K562 (cell line): ENCODE data around the gene QRICH1. TPM values are rescaled to one million over a fixed set of nuclear protein-coding genes. Genes with fewer than 3 reads are reported as not detected.

Source experiments
- ATAC-seq: fragments of 200-7000 bp; cut with Tn5 transposase; 3 replicates; pipeline ENCODE4 v1.9.1; 2020; ENCODE audit warnings: moderate library complexity
- BruUV-seq: library from RNA; stranded (reverse); fragments of 400-500 nt; replicated peaks from 2 replicates; lab custom pipeline; 2021; lab: Mats Ljungman, UMichigan
- CTCF ChIA-PET: fragments of 300-600 bp; formaldehyde crosslinking; extraction: SDS; loops from one replicate; lab custom pipeline; 2021; ENCODE audit warnings: low intra/inter-chr PET ratio; lab: Yijun Ruan, JAX
- POLR2A ChIA-PET: fragments of 300-600, 350-650 bp; sonication (Branson Sonifier 250); formaldehyde crosslinking; extraction: SDS; loops from one replicate; lab custom pipeline; 2021; ENCODE audit warnings: antibody characterized with exemption, inconsistent platforms; lab: Yijun Ruan, JAX
- DNase-seq, 4 experiments: peaks; one replicate each; pipeline versions ENCODE4 v3.0.0 to v3.0.0-alpha.2; 2011 to 2018; ENCODE audit warnings: low spot score in 3 of 4, mixed read lengths in 3 of 4; ENCODE audit errors: extremely low read depth in 1 of 4
- FAIRE-seq: peaks from 2 replicates; lab custom pipeline; 2011; peaks lifted over from hg19 to GRCh38; lab: Jason Lieb, UNC
- H2AFZ ChIP-seq: 2 replicates; pipeline ENCODE4 v1.6.0; 2011; ENCODE audit warnings: low read depth, low read length, control low read depth, inconsistent platforms
- H3K27ac ChIP-seq: fragments of 200-600 bp; 3 replicates; pipeline ENCODE4 v1.8.0; 2011; ENCODE audit warnings: low read depth, mild to moderate bottlenecking, control low read depth, inconsistent platforms, low read length, moderate library complexity, mixed read lengths; ENCODE audit errors: extremely low read depth
- H3K27me3 ChIP-seq, 2 experiments: fragments of 300-600 bp in 1 of 2; 2 replicates in 1 of 2; 3 replicates in 1 of 2; pipeline versions ENCODE4 v1.6.0 to v1.8.0; 2011; ENCODE audit warnings: inconsistent platforms in 2 of 2, low read length in 2 of 2, mild to moderate bottlenecking in 1 of 2, mixed read lengths in 1 of 2, moderate library complexity in 1 of 2; ENCODE audit not compliant: control insufficient read depth in 2 of 2, insufficient read depth in 2 of 2
- H3K36me3 ChIP-seq: fragments of 300-600 bp; 3 replicates; pipeline ENCODE4 v1.8.0; 2011; ENCODE audit warnings: mild to moderate bottlenecking, low read length, inconsistent platforms; ENCODE audit not compliant: control insufficient read depth, insufficient read depth
- H3K4me1 ChIP-seq, 2 experiments: fragments of 200-600 bp in 1 of 2; replicated peaks in 1 of 2; 2 replicates in 1 of 2; 3 replicates in 1 of 2; pipeline versions ENCODE4 v1.5.1 to v1.8.0; 2011; ENCODE audit warnings: inconsistent platforms in 2 of 2, low read length in 2 of 2, mild to moderate bottlenecking in 1 of 2, mixed read lengths in 1 of 2, moderate library complexity in 1 of 2; ENCODE audit not compliant: control insufficient read depth in 2 of 2, insufficient read depth in 2 of 2
- H3K4me2 ChIP-seq: 2 replicates; pipeline ENCODE4 v1.6.1; 2011; ENCODE audit warnings: low read length, control low read depth, inconsistent platforms, mixed read lengths; ENCODE audit not compliant: insufficient read depth
- H3K4me3 ChIP-seq: fragments of 200-600 bp; sonication (generic), shearing (Covaris generic); 2 replicates; pipeline ENCODE4 v1.5.1; 2016; ENCODE audit warnings: control low read depth, inconsistent platforms
- H3K79me2 ChIP-seq: fragments of 200-600 bp; 3 replicates; pipeline ENCODE4 v1.8.0; 2011; ENCODE audit warnings: low read length, inconsistent platforms; ENCODE audit not compliant: control insufficient read depth, insufficient read depth
- H3K9ac ChIP-seq, 2 experiments: 2 replicates each; pipeline versions ENCODE4 v1.6.0 to v1.6.1; 2011; ENCODE audit warnings: low read depth in 2 of 2, low read length in 2 of 2, control low read depth in 1 of 2, inconsistent platforms in 1 of 2, mild to moderate bottlenecking in 1 of 2, mixed read lengths in 1 of 2; ENCODE audit not compliant: insufficient read depth in 1 of 2
- H3K9me1 ChIP-seq: one replicate; pipeline ENCODE4 v1.6.0; 2011; ENCODE audit warnings: inconsistent platforms, mild to moderate bottlenecking, low read length, moderate library complexity; ENCODE audit not compliant: control insufficient read depth, insufficient read depth
- H3K9me3 ChIP-seq: replicated peaks from 2 replicates; pipeline ENCODE4 v1.5.1; 2011; ENCODE audit warnings: low read depth, low read length, inconsistent platforms; ENCODE audit not compliant: control insufficient read depth, insufficient read depth
- H4K20me1 ChIP-seq: replicated peaks from 2 replicates; pipeline ENCODE4 v1.6.1; 2011; ENCODE audit warnings: low read length, inconsistent platforms, mixed read lengths; ENCODE audit not compliant: control insufficient read depth, insufficient read depth
- CAMTA2 ChIP-seq: fragments of 250-450 bp; sonication (Bioruptor Pico); conservative IDR thresholded peaks from 2 replicates; pipeline ENCODE4 v1.5.1; 2022
- CUX1 ChIP-seq: fragments of 200-800 bp; sonication (Bioruptor generic); IDR thresholded peaks from 2 replicates; pipeline ENCODE4 v1.6.1; 2016; ENCODE audit warnings: missing genetic modification characterization, missing compliant biosample characterization
- ELF1 ChIP-seq: fragments of 200-800 bp; sonication (Bioruptor generic); IDR thresholded peaks from 2 replicates; pipeline ENCODE4 v1.6.1; 2016; ENCODE audit warnings: missing genetic modification characterization, missing compliant biosample characterization
- HDAC1 ChIP-seq, 2 experiments: fragments of 450-650 bp; IDR thresholded peaks; 2 replicates each; pipeline ENCODE4 v1.6.1; 2016 to 2017; ENCODE audit warnings: inconsistent platforms in 1 of 2, mild to moderate bottlenecking in 1 of 2, moderate library complexity in 1 of 2
- IFI16 ChIP-seq: fragments of 250-450 bp; sonication (Bioruptor Pico); IDR thresholded peaks from 2 replicates; pipeline ENCODE4 v2.1.2; 2022; ENCODE audit warnings: mild to moderate bottlenecking, inconsistent platforms
- JUND ChIP-seq, 2 experiments: IDR thresholded peaks; 2 replicates in 1 of 2; 3 replicates in 1 of 2; pipeline ENCODE4 v1.6.1; 2011; ENCODE audit warnings: borderline replicate concordance in 2 of 2, low read depth in 2 of 2, low read length in 2 of 2, improper control_type of control experiment in 1 of 2, missing biosample characterization in 1 of 2, missing genetic modification characterization in 1 of 2, missing genetic modification reagents in 1 of 2
- POLR3A ChIP-seq: IDR thresholded peaks from 2 replicates; pipeline ENCODE4 v1.6.1; 2011; ENCODE audit warnings: borderline replicate concordance, mild to moderate bottlenecking, moderate library complexity; ENCODE audit not compliant: insufficient read length, insufficient read depth; ENCODE audit errors: extremely low read depth
- PTRF ChIP-seq: fragments of 450-650 bp; IDR thresholded peaks from 2 replicates; pipeline ENCODE4 v1.6.1; 2016; ENCODE audit warnings: mild to moderate bottlenecking, missing genetic modification characterization, missing compliant biosample characterization
- ZNF766 ChIP-seq: fragments of 200-800 bp; sonication (Bioruptor generic); conservative IDR thresholded peaks from 2 replicates; pipeline ENCODE4 v1.6.1; 2016; ENCODE audit warnings: missing genetic modification characterization, missing compliant biosample characterization
- ZSCAN29 ChIP-seq: fragments of 450-650 bp; IDR thresholded peaks from 2 replicates; pipeline ENCODE4 v1.6.1; 2017
- WGBS: fragments of 100-300 bp; shearing (Covaris generic); methylation state at CpG from one replicate; pipeline ENCODE4 v1.1.6; 2016; ENCODE audit warnings: low coverage, mixed read lengths; ENCODE audit not compliant: insufficient coverage; ENCODE audit errors: missing lambda C conversion rate; 5-methylcytosine and 5-hydroxymethylcytosine counted together
- in situ Hi-C: fragments of 300-500 bp; cut with MboI; formaldehyde crosslinking; loops from 4 replicates; pipeline ENCODE4 v1.15.0; 2018; ENCODE audit warnings: inconsistent platforms, mixed read lengths
- intact Hi-C: fragments of 100-400 bp; cut with micrococcal nuclease; formaldehyde crosslinking; loops from 2 replicates; pipeline ENCODE4 v1.14.2; 2022
- polyA plus RNA-seq, 8 experiments: library from polyadenylated mRNA; depleted of rRNA in 4 of 8; stranded (reverse) in 5 of 8; unstranded in 3 of 8; fragments of >200 nt; fragmentation: Nextera tagmentation in 2 of 8; fragmentation: Illumina TruSeq in 1 of 8; extraction: Ambion mirVana in 2 of 8; extraction: Trizol in 1 of 8; gene quantifications; 2 replicates each; pipeline versions ENCODE4 v1.2.1 to v1.2.3, GENCODE V29; 2011 to 2014; ENCODE audit warnings: inconsistent platforms in 1 of 8, missing spikeins in 1 of 8
- total RNA-seq, 7 experiments: library from RNA; depleted of rRNA in 6 of 7; stranded (reverse); fragments of >200 nt in 6 of 7; fragmentation: Illumina TruSeq in 2 of 7; extraction: Trizol in 2 of 7; gene quantifications; 2 replicates each; pipeline versions ENCODE4 v1.2.1 to v1.2.3, GENCODE V29; 2011 to 2021; ENCODE audit warnings: low replicate concordance in 1 of 7
- TF ChIP-seq, protein P1 (sequence below): fragments of 450-650 bp; IDR thresholded peaks from 2 replicates; pipeline ENCODE4 v1.6.1; 2016; ENCODE audit warnings: low read depth, mild to moderate bottlenecking, moderate library complexity
- TF ChIP-seq, protein P2 (sequence below): sonication (generic); formaldehyde crosslinking; IDR thresholded peaks from 2 replicates; pipeline ENCODE4 v1.8.1; 2023; ENCODE audit warnings: missing genetic modification reagents, mild to moderate bottlenecking, borderline replicate concordance

The QRICH1 gene
- total and polyA plus RNA-seq, 9 of the 15 experiments (the other 6 are each of a cell fraction or from before 2014, with no cell fraction given): 20.1 to 99.2 (median 56.7) TPM

DNA sequence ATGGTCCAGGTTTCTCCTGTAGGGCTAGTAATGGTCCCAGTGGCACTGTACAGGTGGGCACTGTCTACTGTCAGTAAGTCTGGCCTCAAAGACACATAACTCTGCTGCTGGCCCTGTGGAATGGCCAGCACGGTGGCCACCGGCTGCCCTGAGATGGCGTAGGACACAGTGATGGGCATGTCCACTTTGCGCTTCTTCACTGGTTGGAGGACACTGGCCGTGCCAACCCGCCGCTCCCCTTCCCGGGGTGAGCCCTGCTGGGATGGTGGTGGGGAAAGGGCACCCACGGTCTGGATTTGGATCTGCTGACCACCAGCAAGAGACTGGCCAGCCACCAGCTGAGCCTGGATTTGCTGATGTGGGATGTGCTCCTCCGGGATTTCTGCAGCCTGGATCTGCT, 36.6 kb downstream of the QRICH1 start:
- CTCF ChIA-PET: no interaction called here

More for the DNA sequence above, 36.6 kb downstream of the QRICH1 start:
- ATAC-seq (no peak), DNase-seq (no peak), FAIRE-seq (no peak)
- BruUV-seq: TSS peak; percentile 32
- TF ChIP-seq IFI16 (CRISPR knock-in tag) (no peak), CUX1 (CRISPR knock-in tag) (no peak), ZNF766 (CRISPR knock-in tag) (no peak), ELF1 (tag) (no peak), ZSCAN29 (no peak), POLR3A (no peak), PTRF (tag) (no peak), CAMTA2 (CRISPR knock-in tag) (no peak), JUND (IDR thresholded peaks at IDR 0.05; ENCODE audit: borderline replicate concordance, low read depth, low read length) (no peak), JUND (tag; IDR thresholded peaks at IDR 0.05; ENCODE audit: borderline replicate concordance, low read depth, low read length) (no peak), HDAC1 (IDR thresholded peaks at IDR 0.05) (no peak)
- TF ChIP-seq, protein P1, sequence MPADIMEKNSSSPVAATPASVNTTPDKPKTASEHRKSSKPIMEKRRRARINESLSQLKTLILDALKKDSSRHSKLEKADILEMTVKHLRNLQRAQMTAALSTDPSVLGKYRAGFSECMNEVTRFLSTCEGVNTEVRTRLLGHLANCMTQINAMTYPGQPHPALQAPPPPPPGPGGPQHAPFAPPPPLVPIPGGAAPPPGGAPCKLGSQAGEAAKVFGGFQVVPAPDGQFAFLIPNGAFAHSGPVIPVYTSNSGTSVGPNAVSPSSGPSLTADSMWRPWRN: no peak
- TF ChIP-seq, protein P2, sequence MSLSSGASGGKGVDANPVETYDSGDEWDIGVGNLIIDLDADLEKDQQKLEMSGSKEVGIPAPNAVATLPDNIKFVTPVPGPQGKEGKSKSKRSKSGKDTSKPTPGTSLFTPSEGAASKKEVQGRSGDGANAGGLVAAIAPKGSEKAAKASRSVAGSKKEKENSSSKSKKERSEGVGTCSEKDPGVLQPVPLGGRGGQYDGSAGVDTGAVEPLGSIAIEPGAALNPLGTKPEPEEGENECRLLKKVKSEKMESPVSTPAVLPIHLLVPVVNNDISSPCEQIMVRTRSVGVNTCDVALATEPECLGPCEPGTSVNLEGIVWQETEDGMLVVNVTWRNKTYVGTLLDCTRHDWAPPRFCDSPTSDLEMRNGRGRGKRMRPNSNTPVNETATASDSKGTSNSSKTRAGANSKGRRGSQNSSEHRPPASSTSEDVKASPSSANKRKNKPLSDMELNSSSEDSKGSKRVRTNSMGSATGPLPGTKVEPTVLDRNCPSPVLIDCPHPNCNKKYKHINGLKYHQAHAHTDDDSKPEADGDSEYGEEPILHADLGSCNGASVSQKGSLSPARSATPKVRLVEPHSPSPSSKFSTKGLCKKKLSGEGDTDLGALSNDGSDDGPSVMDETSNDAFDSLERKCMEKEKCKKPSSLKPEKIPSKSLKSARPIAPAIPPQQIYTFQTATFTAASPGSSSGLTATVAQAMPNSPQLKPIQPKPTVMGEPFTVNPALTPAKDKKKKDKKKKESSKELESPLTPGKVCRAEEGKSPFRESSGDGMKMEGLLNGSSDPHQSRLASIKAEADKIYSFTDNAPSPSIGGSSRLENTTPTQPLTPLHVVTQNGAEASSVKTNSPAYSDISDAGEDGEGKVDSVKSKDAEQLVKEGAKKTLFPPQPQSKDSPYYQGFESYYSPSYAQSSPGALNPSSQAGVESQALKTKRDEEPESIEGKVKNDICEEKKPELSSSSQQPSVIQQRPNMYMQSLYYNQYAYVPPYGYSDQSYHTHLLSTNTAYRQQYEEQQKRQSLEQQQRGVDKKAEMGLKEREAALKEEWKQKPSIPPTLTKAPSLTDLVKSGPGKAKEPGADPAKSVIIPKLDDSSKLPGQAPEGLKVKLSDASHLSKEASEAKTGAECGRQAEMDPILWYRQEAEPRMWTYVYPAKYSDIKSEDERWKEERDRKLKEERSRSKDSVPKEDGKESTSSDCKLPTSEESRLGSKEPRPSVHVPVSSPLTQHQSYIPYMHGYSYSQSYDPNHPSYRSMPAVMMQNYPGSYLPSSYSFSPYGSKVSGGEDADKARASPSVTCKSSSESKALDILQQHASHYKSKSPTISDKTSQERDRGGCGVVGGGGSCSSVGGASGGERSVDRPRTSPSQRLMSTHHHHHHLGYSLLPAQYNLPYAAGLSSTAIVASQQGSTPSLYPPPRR (CRISPR knock-in tag): no peak
- WGBS: 98% methylated on average over 6 of the region's 10 CpGs
- intact Hi-C loops: no loop called here
- POLR2A ChIA-PET: interaction anchor here (1.2 kb wide), 1 partner anchor 36 kb away, joined by 5 read pairs; no protein-coding TSS in a partner anchor
- no peak overlapping the region for H3K27ac ChIP-seq
- no peaks in the 10 kb centered on the region for H4K20me1 ChIP-seq
- peaks cover 60% of the 10 kb centered on the region; the same call in 2 of the 3 replicates for H3K36me3 ChIP-seq
- no peak overlapping the region for H2AFZ ChIP-seq
- no peaks in the 10 kb centered on the region for H3K9me1 ChIP-seq
- H3K9me3 ChIP-seq: no peaks in the 10 kb centered on the region
- in situ Hi-C loops: no loop called here
- H3K9ac ChIP-seq: no peak overlapping the region; a peak in 1 of 4 replicates
- H3K4me3 ChIP-seq: no peak overlapping the region
- peaks cover 3 to 8% of the 10 kb centered on the region in 2 experiments; a peak in 4 of 5 replicates for H3K4me1 ChIP-seq
- H3K4me2 ChIP-seq: no peak overlapping the region
- no peaks in the 10 kb centered on the region for H3K27me3 ChIP-seq
- H3K79me2 ChIP-seq: peaks cover 16% of the 10 kb centered on the region
